GM23338 (cell line): ENCODE measurements around the gene MYCBP2. TPM values are rescaled to one million over a fixed set of nuclear protein-coding genes. Genes with fewer than 3 reads are reported as not detected.

Source experiments
- ATAC-seq: fragments of 200-7000 bp; cut with Tn5 transposase; 3 replicates; pipeline ENCODE4 v1.9.1; 2020
- DNase-seq: peaks from one replicate; pipeline ENCODE4 v3.0.0-alpha.2; 2015; ENCODE audit warnings: low spot score
- H2AFZ ChIP-seq: fragments of 200-600 bp; sonication (generic); 2 replicates; pipeline ENCODE4 v1.8.0; 2016; ENCODE audit warnings: antibody characterized with exemption, mild to moderate bottlenecking, moderate library complexity
- H3F3A ChIP-seq: fragments of 200-600 bp; sonication (generic); replicated peaks from 2 replicates; pipeline ENCODE4 v1.8.0; 2017; ENCODE audit warnings: antibody characterized with exemption, mixed run types, low read depth
- H3K27ac ChIP-seq: fragments of 200-600 bp; sonication (generic); 2 replicates; pipeline ENCODE4 v1.6.1; 2016; ENCODE audit warnings: low read depth
- H3K27me3 ChIP-seq: fragments of 200-600 bp; sonication (generic); 2 replicates; pipeline ENCODE4 v1.8.0; 2016; ENCODE audit warnings: mild to moderate bottlenecking, mixed run types, moderate library complexity; ENCODE audit not compliant: insufficient read depth
- H3K36me3 ChIP-seq: fragments of 200-600 bp; sonication (generic); 2 replicates; pipeline ENCODE4 v1.8.0; 2016; ENCODE audit warnings: mild to moderate bottlenecking; ENCODE audit not compliant: insufficient read depth
- H3K4me1 ChIP-seq: fragments of 200-600 bp; sonication (generic); 2 replicates; pipeline ENCODE4 v1.8.0; 2016; ENCODE audit warnings: mild to moderate bottlenecking, moderate library complexity; ENCODE audit not compliant: insufficient read depth
- H3K4me2 ChIP-seq: fragments of 200-600 bp; sonication (generic); 2 replicates; pipeline ENCODE4 v1.7.1; 2017; ENCODE audit warnings: mixed run types
- H3K4me3 ChIP-seq: fragments of 200-600 bp; sonication (generic); 2 replicates; pipeline ENCODE4 v1.6.1; 2016; ENCODE audit warnings: mixed run types
- H3K79me2 ChIP-seq: fragments of 200-600 bp; sonication (generic); replicated peaks from 2 replicates; pipeline ENCODE4 v1.8.0; 2017; ENCODE audit warnings: mild to moderate bottlenecking; ENCODE audit not compliant: insufficient read depth
- H3K9me2 ChIP-seq: fragments of 200-600 bp; sonication (generic); 2 replicates; pipeline ENCODE4 v1.8.0; 2017; ENCODE audit not compliant: insufficient read depth
- H4K20me1 ChIP-seq: fragments of 200-600 bp; sonication (generic); replicated peaks from 2 replicates; pipeline ENCODE4 v1.8.0; 2017; ENCODE audit warnings: mild to moderate bottlenecking; ENCODE audit not compliant: insufficient read depth
- H3K27ac Mint-ChIP-seq: 2 replicates; pipeline ENCODE4 v1.8.0; 2020; ENCODE audit warnings: inconsistent platforms, mild to moderate bottlenecking, moderate library complexity, mixed read lengths
- H3K27me3 Mint-ChIP-seq: 3 replicates; pipeline ENCODE4 v1.8.0; 2022; ENCODE audit warnings: low read depth, mild to moderate bottlenecking, moderate library complexity, mixed read lengths, inconsistent platforms; ENCODE audit not compliant: insufficient read depth, poor library complexity
- H3K36me3 Mint-ChIP-seq: 3 replicates; pipeline ENCODE4 v1.8.0; 2021; ENCODE audit warnings: low read depth, mild to moderate bottlenecking, inconsistent platforms, moderate library complexity, mixed read lengths
- H3K4me1 Mint-ChIP-seq: 3 replicates; pipeline ENCODE4 v1.8.0; 2020; ENCODE audit warnings: mild to moderate bottlenecking, inconsistent platforms, mixed read lengths
- H3K4me3 Mint-ChIP-seq: 3 replicates; pipeline ENCODE4 v1.8.0; 2021; ENCODE audit warnings: moderate library complexity, mild to moderate bottlenecking, inconsistent platforms, mixed read lengths
- H3K9me3 Mint-ChIP-seq: 3 replicates; pipeline ENCODE4 v1.8.0; 2020; ENCODE audit warnings: moderate library complexity, mild to moderate bottlenecking, inconsistent platforms, mixed read lengths
- EZH2phosphoT487 ChIP-seq: fragments of 200-600 bp; sonication (generic); IDR thresholded peaks from one replicate; pipeline ENCODE4 v1.8.1; 2018; ENCODE audit warnings: antibody characterized with exemption; ENCODE audit not compliant: unreplicated experiment
- NANOG ChIP-seq: IDR thresholded peaks from 2 replicates; pipeline ENCODE4 v1.6.1; 2016; ENCODE audit warnings: antibody characterized with exemption, borderline replicate concordance
- ZNF114 ChIP-seq: fragments of 250-450 bp; sonication (Bioruptor Pico); IDR thresholded peaks from 2 replicates; pipeline ENCODE4 v1.5.0; 2020; ENCODE audit warnings: mild to moderate bottlenecking, moderate library complexity
- polyA plus RNA-seq: library from polyadenylated mRNA; unstranded; fragments of >200 nt; fragmentation: Nextera tagmentation; extraction: Ambion mirVana; gene quantifications from 2 replicates; pipeline ENCODE4 v1.2.1, GENCODE V29; 2016
- total RNA-seq: library from RNA; depleted of rRNA; stranded (reverse); fragments of >200 nt; shearing (Covaris generic); gene quantifications from 2 replicates; pipeline ENCODE4 v1.2.3, GENCODE V29; 2014
- TF ChIP-seq, protein P1 (sequence below), 2 experiments: fragments of 200-600 bp in 1 of 2; sonication (generic) in 1 of 2; conservative IDR thresholded peaks; 2 replicates each; pipeline versions ENCODE4 v1.5.1 to v1.6.1; 2016 to 2017; ENCODE audit warnings: antibody characterized with exemption in 2 of 2, low read depth in 2 of 2, mild to moderate bottlenecking in 2 of 2, moderate library complexity in 1 of 2
- TF ChIP-seq, protein P2 (sequence below): fragments of 250-450 bp; sonication (Bioruptor Pico); IDR thresholded peaks from 2 replicates; pipeline ENCODE4 v1.5.0; 2020; ENCODE audit warnings: mild to moderate bottlenecking, moderate library complexity

Gene MYCBP2
- total and polyA plus RNA-seq, 2 experiments from 2014 or later: 54.6 to 77.2 TPM

DNA sequence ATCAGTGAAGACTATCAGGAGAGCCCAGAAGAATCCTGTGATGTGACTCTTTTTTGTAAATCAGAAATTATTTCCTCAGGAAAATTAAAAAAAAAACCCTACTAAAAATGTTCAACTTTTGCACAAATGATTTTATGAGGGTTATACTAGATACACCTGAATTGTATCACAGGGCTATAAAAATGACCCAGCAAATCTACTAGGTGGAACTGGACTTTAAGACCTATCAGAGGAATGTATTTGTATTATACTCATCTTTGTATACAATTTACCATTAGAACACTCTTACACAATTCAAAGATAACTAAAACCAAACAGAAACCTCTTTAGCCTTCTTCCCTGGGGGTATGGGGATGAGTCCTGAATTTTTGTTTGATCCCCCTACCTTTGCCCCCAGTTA lies 307.1 kb downstream of the MYCBP2 start (continued):
- TF ChIP-seq, protein P1, sequence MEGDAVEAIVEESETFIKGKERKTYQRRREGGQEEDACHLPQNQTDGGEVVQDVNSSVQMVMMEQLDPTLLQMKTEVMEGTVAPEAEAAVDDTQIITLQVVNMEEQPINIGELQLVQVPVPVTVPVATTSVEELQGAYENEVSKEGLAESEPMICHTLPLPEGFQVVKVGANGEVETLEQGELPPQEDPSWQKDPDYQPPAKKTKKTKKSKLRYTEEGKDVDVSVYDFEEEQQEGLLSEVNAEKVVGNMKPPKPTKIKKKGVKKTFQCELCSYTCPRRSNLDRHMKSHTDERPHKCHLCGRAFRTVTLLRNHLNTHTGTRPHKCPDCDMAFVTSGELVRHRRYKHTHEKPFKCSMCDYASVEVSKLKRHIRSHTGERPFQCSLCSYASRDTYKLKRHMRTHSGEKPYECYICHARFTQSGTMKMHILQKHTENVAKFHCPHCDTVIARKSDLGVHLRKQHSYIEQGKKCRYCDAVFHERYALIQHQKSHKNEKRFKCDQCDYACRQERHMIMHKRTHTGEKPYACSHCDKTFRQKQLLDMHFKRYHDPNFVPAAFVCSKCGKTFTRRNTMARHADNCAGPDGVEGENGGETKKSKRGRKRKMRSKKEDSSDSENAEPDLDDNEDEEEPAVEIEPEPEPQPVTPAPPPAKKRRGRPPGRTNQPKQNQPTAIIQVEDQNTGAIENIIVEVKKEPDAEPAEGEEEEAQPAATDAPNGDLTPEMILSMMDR (conservative IDR thresholded peaks at IDR 0.05; ENCODE audit: low read depth in 2 of 2): no peak
- no peak for TF ChIP-seq EZH2phosphoT487

DNA sequence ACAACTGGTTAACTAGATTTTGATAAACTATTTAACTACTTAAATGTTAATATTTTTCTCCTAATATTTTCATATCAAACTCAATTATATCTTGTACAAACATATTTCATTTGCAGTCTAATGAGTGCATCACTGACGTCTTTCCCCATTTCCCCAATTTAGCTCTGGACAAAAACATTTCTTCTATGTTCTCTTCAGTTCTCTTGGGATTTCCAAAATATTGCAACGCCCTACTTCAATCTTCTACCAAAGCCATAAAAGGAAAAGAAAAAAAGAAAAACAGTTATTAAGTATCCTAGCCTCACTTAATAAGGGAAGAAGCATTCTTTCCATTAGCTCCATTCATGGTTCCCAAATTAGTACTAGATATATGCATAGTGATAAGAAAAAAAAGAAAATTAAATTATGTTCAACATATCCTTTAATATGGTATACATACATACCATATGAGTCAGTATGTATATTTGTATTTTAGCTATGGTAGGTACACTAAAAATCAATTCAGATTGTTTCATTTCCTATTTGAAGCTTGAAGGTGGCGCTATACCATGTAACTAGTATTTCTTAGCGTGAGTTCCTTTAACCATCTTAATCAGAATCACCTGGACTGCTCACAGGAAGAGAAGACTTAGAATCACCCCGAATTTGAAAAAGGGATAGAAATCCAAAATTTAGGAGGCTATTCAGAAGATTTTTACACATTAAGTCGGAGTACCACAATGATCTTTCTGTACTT lies 309.8 kb downstream of the MYCBP2 start:
- Histone ChIP-seq H4K20me1 (peaks cover 6% of the 10 kb centered on the region), H3K4me3 (no peak overlapping the region), H3F3A (no peaks in the 10 kb centered on the region), H2AFZ (no peak overlapping the region), H3K79me2 (peaks cover 62% of the 10 kb centered on the region), H3K9me2 (no peaks in the 10 kb centered on the region), H3K27me3 (no peaks in the 10 kb centered on the region), H3K4me2 (no peak overlapping the region), H3K36me3 (peaks cover 29% of the 10 kb centered on the region), H3K27ac (no peak overlapping the region), H3K4me1 (no peaks in the 10 kb centered on the region)
- no peaks in the 10 kb centered on the region for H3K27me3 Mint-ChIP-seq
- H3K27ac Mint-ChIP-seq: no peak overlapping the region
- H3K4me3 Mint-ChIP-seq: no peak overlapping the region
- peaks cover 38% of the 10 kb centered on the region for H3K36me3 Mint-ChIP-seq
- ATAC-seq: no peak
- peak; percentile 29 for DNase-seq
- TF ChIP-seq NANOG (no peak), ZNF114 (CRISPR knock-in tag) (no peak)
- TF ChIP-seq, protein P1 (conservative IDR thresholded peaks at IDR 0.05; ENCODE audit: low read depth in 2 of 2): peak in 1 of 2 experiments; percentile 53; a peak in 3 of 4 replicates
- TF ChIP-seq, protein P2, sequence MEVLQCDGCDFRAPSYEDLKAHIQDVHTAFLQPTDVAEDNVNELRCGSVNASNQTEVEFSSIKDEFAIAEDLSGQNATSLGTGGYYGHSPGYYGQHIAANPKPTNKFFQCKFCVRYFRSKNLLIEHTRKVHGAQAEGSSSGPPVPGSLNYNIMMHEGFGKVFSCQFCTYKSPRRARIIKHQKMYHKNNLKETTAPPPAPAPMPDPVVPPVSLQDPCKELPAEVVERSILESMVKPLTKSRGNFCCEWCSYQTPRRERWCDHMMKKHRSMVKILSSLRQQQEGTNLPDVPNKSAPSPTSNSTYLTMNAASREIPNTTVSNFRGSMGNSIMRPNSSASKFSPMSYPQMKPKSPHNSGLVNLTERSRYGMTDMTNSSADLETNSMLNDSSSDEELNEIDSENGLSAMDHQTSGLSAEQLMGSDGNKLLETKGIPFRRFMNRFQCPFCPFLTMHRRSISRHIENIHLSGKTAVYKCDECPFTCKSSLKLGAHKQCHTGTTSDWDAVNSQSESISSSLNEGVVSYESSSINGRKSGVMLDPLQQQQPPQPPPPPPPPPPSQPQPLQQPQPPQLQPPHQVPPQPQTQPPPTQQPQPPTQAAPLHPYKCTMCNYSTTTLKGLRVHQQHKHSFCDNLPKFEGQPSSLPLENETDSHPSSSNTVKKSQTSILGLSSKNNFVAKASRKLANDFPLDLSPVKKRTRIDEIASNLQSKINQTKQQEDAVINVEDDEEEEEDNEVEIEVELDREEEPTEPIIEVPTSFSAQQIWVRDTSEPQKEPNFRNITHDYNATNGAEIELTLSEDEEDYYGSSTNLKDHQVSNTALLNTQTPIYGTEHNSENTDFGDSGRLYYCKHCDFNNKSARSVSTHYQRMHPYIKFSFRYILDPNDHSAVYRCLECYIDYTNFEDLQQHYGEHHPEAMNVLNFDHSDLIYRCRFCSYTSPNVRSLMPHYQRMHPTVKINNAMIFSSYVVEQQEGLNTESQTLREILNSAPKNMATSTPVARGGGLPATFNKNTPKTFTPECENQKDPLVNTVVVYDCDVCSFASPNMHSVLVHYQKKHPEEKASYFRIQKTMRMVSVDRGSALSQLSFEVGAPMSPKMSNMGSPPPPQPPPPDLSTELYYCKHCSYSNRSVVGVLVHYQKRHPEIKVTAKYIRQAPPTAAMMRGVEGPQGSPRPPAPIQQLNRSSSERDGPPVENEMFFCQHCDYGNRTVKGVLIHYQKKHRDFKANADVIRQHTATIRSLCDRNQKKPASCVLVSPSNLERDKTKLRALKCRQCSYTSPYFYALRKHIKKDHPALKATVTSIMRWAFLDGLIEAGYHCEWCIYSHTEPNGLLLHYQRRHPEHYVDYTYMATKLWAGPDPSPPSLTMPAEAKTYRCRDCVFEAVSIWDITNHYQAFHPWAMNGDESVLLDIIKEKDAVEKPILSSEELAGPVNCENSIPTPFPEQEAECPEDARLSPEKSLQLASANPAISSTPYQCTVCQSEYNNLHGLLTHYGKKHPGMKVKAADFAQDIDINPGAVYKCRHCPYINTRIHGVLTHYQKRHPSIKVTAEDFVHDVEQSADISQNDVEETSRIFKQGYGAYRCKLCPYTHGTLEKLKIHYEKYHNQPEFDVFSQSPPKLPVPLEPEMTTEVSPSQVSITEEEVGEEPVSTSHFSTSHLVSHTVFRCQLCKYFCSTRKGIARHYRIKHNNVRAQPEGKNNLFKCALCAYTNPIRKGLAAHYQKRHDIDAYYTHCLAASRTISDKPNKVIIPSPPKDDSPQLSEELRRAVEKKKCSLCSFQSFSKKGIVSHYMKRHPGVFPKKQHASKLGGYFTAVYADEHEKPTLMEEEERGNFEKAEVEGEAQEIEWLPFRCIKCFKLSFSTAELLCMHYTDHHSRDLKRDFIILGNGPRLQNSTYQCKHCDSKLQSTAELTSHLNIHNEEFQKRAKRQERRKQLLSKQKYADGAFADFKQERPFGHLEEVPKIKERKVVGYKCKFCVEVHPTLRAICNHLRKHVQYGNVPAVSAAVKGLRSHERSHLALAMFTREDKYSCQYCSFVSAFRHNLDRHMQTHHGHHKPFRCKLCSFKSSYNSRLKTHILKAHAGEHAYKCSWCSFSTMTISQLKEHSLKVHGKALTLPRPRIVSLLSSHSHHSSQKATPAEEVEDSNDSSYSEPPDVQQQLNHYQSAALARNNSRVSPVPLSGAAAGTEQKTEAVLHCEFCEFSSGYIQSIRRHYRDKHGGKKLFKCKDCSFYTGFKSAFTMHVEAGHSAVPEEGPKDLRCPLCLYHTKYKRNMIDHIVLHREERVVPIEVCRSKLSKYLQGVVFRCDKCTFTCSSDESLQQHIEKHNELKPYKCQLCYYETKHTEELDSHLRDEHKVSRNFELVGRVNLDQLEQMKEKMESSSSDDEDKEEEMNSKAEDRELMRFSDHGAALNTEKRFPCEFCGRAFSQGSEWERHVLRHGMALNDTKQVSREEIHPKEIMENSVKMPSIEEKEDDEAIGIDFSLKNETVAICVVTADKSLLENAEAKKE (CRISPR knock-in tag): no peak
- H3K4me1 Mint-ChIP-seq: no peaks in the 10 kb centered on the region
- no peaks in the 10 kb centered on the region for H3K9me3 Mint-ChIP-seq
